CD14-positive monocyte (primary cell): ENCODE results near the gene RAB28. TPM values are rescaled to one million over a fixed set of nuclear protein-coding genes. Genes with fewer than 3 reads are reported as not detected.

Source experiments
- DNase-seq, 3 donors: peaks; one replicate each; pipeline ENCODE4 v3.0.0-alpha.2; 2011 to 2022
- H2AFZ ChIP-seq: 2 replicates; pipeline ENCODE4 v1.6.0; 2012; ENCODE audit warnings: mild to moderate bottlenecking, low read depth, low read length, inconsistent platforms; ENCODE audit not compliant: insufficient read depth, poor library complexity, severe bottlenecking
- H3K27ac ChIP-seq, 2 donors: 1 replicate in 1 of 2; 2 replicates in 1 of 2; pipeline ENCODE4 v1.5.1; 2012 to 2013; ENCODE audit warnings: low read length in 2 of 2, control low read depth in 1 of 2, inconsistent platforms in 1 of 2, low read depth in 1 of 2, mild to moderate bottlenecking in 1 of 2
- H3K27me3 ChIP-seq, 2 donors: one replicate each; pipeline versions ENCODE4 v1.6.0 to v1.6.1; 2011 to 2013; ENCODE audit warnings: low read length in 2 of 2; ENCODE audit not compliant: control insufficient read depth in 2 of 2, insufficient read depth in 2 of 2
- H3K36me3 ChIP-seq, 2 donors: replicated peaks in 1 of 2; 1 replicate in 1 of 2; 2 replicates in 1 of 2; pipeline versions ENCODE4 v1.5.1 to v1.6.1; 2012 to 2013; ENCODE audit warnings: low read length in 2 of 2, control low read depth in 1 of 2, inconsistent platforms in 1 of 2, mild to moderate bottlenecking in 1 of 2; ENCODE audit not compliant: insufficient read depth in 2 of 2, control insufficient read depth in 1 of 2
- H3K4me1 ChIP-seq, 2 donors: 1 replicate in 1 of 2; 2 replicates in 1 of 2; pipeline versions ENCODE4 v1.5.1 to v1.6.1; 2012 to 2013; ENCODE audit warnings: low read length in 2 of 2, control low read depth in 1 of 2, inconsistent platforms in 1 of 2, mild to moderate bottlenecking in 1 of 2, moderate library complexity in 1 of 2; ENCODE audit not compliant: insufficient read depth in 2 of 2, control insufficient read depth in 1 of 2
- H3K4me2 ChIP-seq: replicated peaks from 2 replicates; pipeline ENCODE3; 2012; ENCODE audit warnings: low read length, moderate library complexity, mild to moderate bottlenecking; ENCODE audit not compliant: poor library complexity, severe bottlenecking; ENCODE audit errors: extremely low read depth
- H3K4me3 ChIP-seq, 3 experiments: fragments of 200-600 bp in 1 of 3; sonication (generic) in 1 of 3; replicated peaks in 1 of 3; 1 replicate in 2 of 3; 2 replicates in 1 of 3; pipeline ENCODE4 v1.5.1; 2011 to 2013; ENCODE audit warnings: low read length in 3 of 3, mild to moderate bottlenecking in 3 of 3, control low read depth in 2 of 3, low read depth in 2 of 3, inconsistent platforms in 1 of 3, moderate library complexity in 1 of 3
- H3K79me2 ChIP-seq: 2 replicates; pipeline ENCODE4 v1.6.0; 2012; ENCODE audit warnings: mild to moderate bottlenecking, control low read depth, inconsistent platforms, low read length, moderate library complexity; ENCODE audit not compliant: insufficient read depth
- H3K9ac ChIP-seq: 2 replicates; pipeline ENCODE4 v1.6.0; 2017; ENCODE audit warnings: low read length, mild to moderate bottlenecking; ENCODE audit not compliant: insufficient read depth, poor library complexity, severe bottlenecking
- H3K9me3 ChIP-seq, 2 donors: replicated peaks in 1 of 2; 1 replicate in 1 of 2; 2 replicates in 1 of 2; pipeline versions ENCODE4 v1.5.1 to v1.6.1; 2012 to 2013; ENCODE audit warnings: low read length in 2 of 2, control low read depth in 1 of 2; ENCODE audit not compliant: control insufficient read depth in 1 of 2, insufficient read depth in 1 of 2
- H4K20me1 ChIP-seq: 2 replicates; pipeline ENCODE4 v1.6.0; 2012; ENCODE audit warnings: mild to moderate bottlenecking, low read length, control low read depth, moderate library complexity; ENCODE audit not compliant: insufficient read depth
- H3K27ac Mint-ChIP-seq, 7 donors: one replicate each; pipeline ENCODE4 v1.8.0; 2020; ENCODE audit warnings: mild to moderate bottlenecking in 7 of 7, mixed read lengths in 7 of 7, moderate library complexity in 6 of 7, inconsistent platforms in 2 of 7
- H3K27me3 Mint-ChIP-seq, 3 donors: one replicate each; pipeline ENCODE4 v1.8.0; 2021 to 2022; ENCODE audit warnings: low read depth in 3 of 3, mild to moderate bottlenecking in 3 of 3, mixed read lengths in 3 of 3, moderate library complexity in 3 of 3, inconsistent platforms in 1 of 3
- H3K36me3 Mint-ChIP-seq, 2 donors: one replicate each; pipeline ENCODE4 v1.8.0; 2020; ENCODE audit warnings: mixed read lengths in 2 of 2, inconsistent platforms in 1 of 2, mild to moderate bottlenecking in 1 of 2
- H3K4me1 Mint-ChIP-seq: one replicate; pipeline ENCODE4 v1.8.0; 2020; ENCODE audit warnings: mild to moderate bottlenecking, mixed read lengths
- H3K4me3 Mint-ChIP-seq, 2 donors: one replicate each; pipeline ENCODE4 v1.8.0; 2020; ENCODE audit warnings: mild to moderate bottlenecking in 2 of 2, mixed read lengths in 2 of 2, moderate library complexity in 1 of 2
- H3K9me3 Mint-ChIP-seq, 7 donors: one replicate each; pipeline ENCODE4 v1.8.0; 2020 to 2022; ENCODE audit warnings: mixed read lengths in 7 of 7, mild to moderate bottlenecking in 6 of 7, moderate library complexity in 6 of 7, inconsistent platforms in 2 of 7
- CTCF ChIP-seq: fragments of 200-600 bp; IDR thresholded peaks from one replicate; pipeline ENCODE4 v1.8.0; 2022; ENCODE audit warnings: antibody characterized with exemption, mild to moderate bottlenecking
- WGBS: methylation state at CpG from one replicate; pipeline ENCODE4 v1.1.5; 2013; ENCODE audit warnings: missing lambda C conversion rate; ENCODE audit not compliant: insufficient coverage; 5-methylcytosine and 5-hydroxymethylcytosine counted together
- intact Hi-C, 2 donors: fragments of 100-400 bp; cut with micrococcal nuclease; formaldehyde crosslinking; loops; one replicate each; pipeline versions ENCODE4 v1.15.0 to v1.15.1; 2023
- polyA plus RNA-seq, 3 donors: library from polyadenylated mRNA; depleted of rRNA in 1 of 3; unstranded in 2 of 3; stranded (reverse) in 1 of 3; fragments of 300-500 nt in 2 of 3; fragments of >200 nt in 1 of 3; fragmentation: Illumina TruSeq in 2 of 3; gene quantifications; 1 replicate in 2 of 3; 2 replicates in 1 of 3; pipeline ENCODE4 v1.2.3, GENCODE V29; 2012 to 2021

RAB28 gene
- polyA plus RNA-seq, 3 donors: 7.6 to 18.0 (median 17.8) TPM

GRCh38 chr4:13530823-13531624 is 46.9 kb upstream of the RAB28 start:
- Mint-ChIP-seq H3K9me3 (peaks cover 0 to 56% (median 34%) of the 10 kb centered on the region in 7 donors), H3K4me3 (peak overlapping the region; percentile 16 to 89), H3K4me1 (peaks cover 53% of the 10 kb centered on the region), H3K36me3 (peaks cover 4 to 28% of the 10 kb centered on the region in 2 donors), H3K27ac (peak overlapping the region in 1 of 7 donors; percentile 85), H3K27me3 (peaks cover 99% of the 10 kb centered on the region in 3 donors)
- Histone ChIP-seq H3K4me2 (peak overlapping the region; percentile 42), H3K4me1 (peaks cover 47 to 54% of the 10 kb centered on the region in 2 donors), H3K79me2 (no peaks in the 10 kb centered on the region), H3K27me3 (peaks cover 93 to 99% of the 10 kb centered on the region in 2 donors), H3K4me3 (peak overlapping the region in 1 of 3 experiments; percentile 51), H4K20me1 (no peaks in the 10 kb centered on the region), H3K27ac (no peak overlapping the region), H3K9me3 (peaks cover 18 to 80% of the 10 kb centered on the region in 2 donors), H3K36me3 (no peaks in the 10 kb centered on the region), H3K9ac (no peak overlapping the region), H2AFZ (no peak overlapping the region)
- no peak for TF ChIP-seq CTCF
- DNase-seq: no peak
- WGBS: 3% methylated on average over 32 of the region's 35 CpGs
- intact Hi-C loops: no loop called here

GRCh38 chr4:13529128-13529919 is 45.2 kb upstream of the RAB28 start:
- Histone ChIP-seq H3K4me2 (peak overlapping the region; percentile 57), H3K36me3 (no peaks in the 10 kb centered on the region), H3K27ac (no peak overlapping the region), H3K9ac (no peak overlapping the region), H3K4me3 (peak overlapping the region in 1 of 3 experiments; percentile 56), H2AFZ (peak overlapping the region; percentile 12), H3K9me3 (peaks cover 28 to 82% of the 10 kb centered on the region in 2 donors), H4K20me1 (no peaks in the 10 kb centered on the region), H3K4me1 (peaks cover 47 to 52% of the 10 kb centered on the region in 2 donors), H3K79me2 (no peaks in the 10 kb centered on the region), H3K27me3 (peaks cover 93 to 99% of the 10 kb centered on the region in 2 donors)
- Mint-ChIP-seq H3K27me3 (peaks cover 99% of the 10 kb centered on the region in 3 donors), H3K9me3 (peaks cover 3 to 53% (median 42%) of the 10 kb centered on the region in 7 donors), H3K27ac (peak overlapping the region in 2 of 7 donors; percentile 30 to 45), H3K4me1 (peaks cover 50% of the 10 kb centered on the region), H3K36me3 (peaks cover 8 to 29% of the 10 kb centered on the region in 2 donors), H3K4me3 (peak overlapping the region; percentile 27 to 89)
- no peak for TF ChIP-seq CTCF
- intact Hi-C loops: no loop called here
- DNase-seq: no peak
- 8% methylated on average over 19 of the region's 37 CpGs for WGBS
